ENCODE measurements around the gene DNAJA2. TPM values are rescaled to one million over a fixed set of nuclear protein-coding genes. Genes with fewer than 3 reads are reported as not detected.

DNAJA2 gene
- 10 to 100 TPM; 33.4 to 59.6 (median 58.4) TPM for total RNA-seq
- polyA plus RNA-seq = 10 to 100 TPM; 40.6 to 63.3 TPM
- long read RNA-seq, donor 1, transcript DNAJA2-201 (9 exons, 3,122 nt) = major isoform, 398 of 452 reads
- long read RNA-seq, donor 1, partial matches to known transcripts = 27 of 452 reads
- long read RNA-seq, donor 1, other reads (novel, unspliced or antisense) = 23 of 452 reads
- long read RNA-seq, donor 2, transcript DNAJA2-201 (9 exons, 3,122 nt) = major isoform, 72 of 80 reads
- long read RNA-seq, donor 2, partial matches to known transcripts = 8 of 80 reads
- long read RNA-seq, donor 2, other reads (novel, unspliced or antisense) = 0 of 80 reads
- long read RNA-seq, donor 3, transcript DNAJA2-201 (9 exons, 3,122 nt) = major isoform, 142 of 159 reads
- long read RNA-seq, donor 3, partial matches to known transcripts = 11 of 159 reads
- long read RNA-seq, donor 3, other reads (novel, unspliced or antisense) = 5 of 159 reads

DNA sequence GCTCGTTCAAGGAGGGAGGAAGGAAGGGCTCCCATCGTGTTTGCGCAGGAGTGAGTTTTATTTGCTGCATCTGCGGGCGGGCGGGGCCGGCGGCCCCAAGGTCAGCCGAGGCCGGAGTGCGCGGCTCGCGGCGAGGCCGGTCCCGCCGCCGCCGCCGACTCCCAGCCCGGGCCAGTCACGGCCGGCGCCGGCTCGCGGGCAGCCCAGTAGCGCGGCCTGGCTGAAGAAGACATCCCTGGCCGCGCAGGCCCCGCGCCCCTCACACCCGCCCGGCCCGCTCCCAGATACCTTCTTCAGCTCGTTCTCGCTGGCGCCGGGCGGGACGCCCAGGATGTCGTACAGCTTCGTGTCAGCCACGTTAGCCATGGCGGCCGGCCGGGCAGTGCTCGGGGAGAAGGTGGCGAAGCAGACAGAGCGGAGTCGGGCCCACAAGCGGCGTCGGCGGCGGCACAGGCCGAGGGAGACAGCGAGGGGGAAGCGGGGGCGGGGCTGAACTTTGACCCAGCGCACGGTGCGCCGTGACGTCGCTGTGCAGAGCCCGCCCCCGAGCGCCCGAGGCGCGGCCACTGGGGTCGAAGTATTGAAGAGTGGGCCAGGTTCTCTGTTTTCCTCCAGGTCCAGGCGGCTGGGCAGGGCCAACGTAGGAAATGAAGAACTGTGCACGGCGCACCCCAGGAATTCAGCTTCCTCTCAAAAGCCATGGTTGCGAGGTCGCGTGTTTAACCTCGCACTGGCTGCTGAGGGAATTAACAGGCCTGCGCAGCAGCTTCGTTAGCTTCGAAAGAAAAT lies at the start of gene DNAJA2:
DNAJA2 (minus strand) TSS at position 468 of the 789 bp plus-strand sequence; CDS start at position 366, 102 bp downstream.
- H3K9me3 ChIP-seq = no peaks in the 10 kb centered on the region
- H3K4me3 ChIP-seq = peak within 1 kb of the TSS; percentile 76
- 0 to 1% (median 0%) methylated on average over 49 to 86 of the region's 86 CpGs for WGBS, 3 donors
- TF ChIP-seq POLR2A (IDR thresholded peaks at IDR 0.05) (peak; percentile 94), CTCF (IDR thresholded peaks at IDR 0.05) (peak in 1 of 3 donors; percentile 11), EP300 (IDR thresholded peaks at IDR 0.05) (no peak)
- H3K27ac ChIP-seq = peak within 1 kb of the TSS; percentile 88 to 94
- H3K27me3 ChIP-seq = no peaks in the 10 kb centered on the region
- intact Hi-C loops (cut with DNase I) = loop anchor here in 2 of 4 donors (5.0 to 10.0 kb wide), 2 partner anchors 61 to 286 kb away; partner anchors contain the start of genes ORC6 (in 1 of the 2) and VPS35 (in 1 of the 2)
- H3K4me1 ChIP-seq (ENCODE audit: insufficient read depth) = peaks cover 5% of the 10 kb centered on the region
- no peaks in the 10 kb centered on the region for H3K36me3 ChIP-seq
- DNase-seq = peak; percentile 92 to 97 (median 95)

GRCh38 chr16:47019568-47019967 lies 46.1 kb upstream of the DNAJA2 start:
- no peak overlapping the region for H3K4me3 ChIP-seq
- no peaks in the 10 kb centered on the region for H3K27me3 ChIP-seq
- no peak for TF ChIP-seq POLR2A (IDR thresholded peaks at IDR 0.05)
- no peak for TF ChIP-seq EP300 (IDR thresholded peaks at IDR 0.05)
- no peak for TF ChIP-seq CTCF (IDR thresholded peaks at IDR 0.05)
- no peaks in the 10 kb centered on the region for H3K4me1 ChIP-seq (ENCODE audit: insufficient read depth)
- no peaks in the 10 kb centered on the region for H3K36me3 ChIP-seq
- H3K27ac ChIP-seq = no peak overlapping the region
- no peaks in the 10 kb centered on the region for H3K9me3 ChIP-seq
- DNase-seq = no peak
- intact Hi-C loops (cut with DNase I) = no loop called here
- 25 to 57% (median 25%) methylated on average over 2 of the region's 2 CpGs for WGBS, 3 donors

GRCh38 chr16:47018223-47018891 lies 44.9 kb upstream of the DNAJA2 start:
- Histone ChIP-seq H3K4me1 (ENCODE audit: insufficient read depth) (no peaks in the 10 kb centered on the region), H3K27me3 (no peaks in the 10 kb centered on the region), H3K27ac (no peak overlapping the region), H3K36me3 (no peaks in the 10 kb centered on the region), H3K4me3 (no peak overlapping the region), H3K9me3 (no peaks in the 10 kb centered on the region)
- TF ChIP-seq CTCF (IDR thresholded peaks at IDR 0.05) (no peak), EP300 (IDR thresholded peaks at IDR 0.05) (no peak), POLR2A (IDR thresholded peaks at IDR 0.05) (no peak)
- no peak for DNase-seq
- WGBS, 3 donors = 54 to 58% (median 55%) methylated on average over 14 of the region's 14 CpGs
- intact Hi-C loops (cut with DNase I) = no loop called here

DNA sequence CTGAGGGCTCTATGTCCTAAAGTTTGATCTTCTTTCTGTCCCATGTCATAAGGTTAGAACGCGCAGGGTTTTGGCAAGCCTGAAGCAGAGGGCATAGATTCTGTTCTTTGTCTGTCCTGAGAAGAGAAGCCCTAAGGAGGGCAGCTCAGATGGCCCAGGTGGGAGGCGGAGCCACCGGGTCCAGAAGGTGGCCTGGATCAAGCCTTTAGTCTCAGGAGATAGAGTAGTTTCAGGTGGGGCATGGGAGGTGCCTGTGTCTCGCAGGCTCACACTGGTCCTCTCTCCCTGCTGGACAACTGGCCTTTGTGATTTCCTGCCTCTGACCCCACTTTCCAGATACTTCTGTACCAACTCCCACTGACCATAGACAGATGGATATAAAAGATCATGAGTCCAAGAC lies 44.2 kb upstream of the DNAJA2 start:
- Histone ChIP-seq H3K27ac (no peak overlapping the region), H3K36me3 (no peaks in the 10 kb centered on the region), H3K9me3 (no peaks in the 10 kb centered on the region), H3K27me3 (no peaks in the 10 kb centered on the region), H3K4me1 (ENCODE audit: insufficient read depth) (no peaks in the 10 kb centered on the region), H3K4me3 (no peak overlapping the region)
- no peak for DNase-seq
- no peak for TF ChIP-seq CTCF (IDR thresholded peaks at IDR 0.05)
- TF ChIP-seq EP300 (IDR thresholded peaks at IDR 0.05) = no peak
- no peak for TF ChIP-seq POLR2A (IDR thresholded peaks at IDR 0.05)
- intact Hi-C loops (cut with DNase I) = no loop called here
- 85 to 95% (median 89%) methylated on average over 5 of the region's 5 CpGs for WGBS, 3 donors

Data from ovary (tissue), 10 donors.